Ovary (tissue), 9 donors: ENCODE measurements around the gene SSC5D. TPM values are rescaled to one million over a fixed set of nuclear protein-coding genes. Genes with fewer than 3 reads are reported as not detected.

Source experiments
- DNase-seq, 5 donors: peaks; one replicate each; pipeline ENCODE4 v3.0.0-alpha.2; 2019 to 2020
- H3K27ac ChIP-seq, 2 donors: fragments of 200-600 bp; one replicate each; pipeline versions ENCODE4 v1.5.1 to v1.8.0; 2019 to 2022
- H3K27me3 ChIP-seq: fragments of 200-600 bp; one replicate; pipeline ENCODE4 v1.8.0; 2022
- H3K36me3 ChIP-seq: fragments of 200-600 bp; sonication (generic); one replicate; pipeline ENCODE4 v1.5.1; 2019
- H3K4me1 ChIP-seq: one replicate; pipeline ENCODE4 v1.8.1; 2013; ENCODE audit warnings: mild to moderate bottlenecking, moderate library complexity; ENCODE audit not compliant: insufficient read depth
- H3K4me3 ChIP-seq: fragments of 200-600 bp; sonication (generic); one replicate; pipeline ENCODE4 v1.5.1; 2017
- H3K9me3 ChIP-seq, 2 donors: fragments of 200-600 bp in 1 of 2; sonication (generic) in 1 of 2; one replicate each; pipeline versions ENCODE4 v1.5.1 to v1.8.1; 2013 to 2019; ENCODE audit warnings: mild to moderate bottlenecking in 1 of 2, moderate library complexity in 1 of 2
- EP300 ChIP-seq: sonication (generic); formaldehyde crosslinking; IDR thresholded peaks from one replicate; pipeline ENCODE4 v1.6.1; 2017; ENCODE audit warnings: antibody characterized with exemption
- POLR2A ChIP-seq: fragments of 450-650 bp; IDR thresholded peaks from one replicate; pipeline ENCODE4 v1.6.1; 2017; ENCODE audit warnings: antibody characterized with exemption, mild to moderate bottlenecking, moderate library complexity
- WGBS, 3 donors: extraction: QIAGEN DNeasy Blood & Tissue Kit in 1 of 3; methylation state at CpG; one replicate each; pipeline versions ENCODE4 v1.1.5 to v1.1.7; 2013 to 2017; 5-methylcytosine and 5-hydroxymethylcytosine counted together
- intact Hi-C, 4 donors: fragments of 100-400 bp; cut with DNase I; formaldehyde crosslinking; loops; one replicate each; pipeline versions ENCODE4 v1.11.0 to v1.15.1; 2022 to 2023
- polyA plus RNA-seq, 2 donors: library from polyadenylated mRNA; stranded (reverse); fragments of 200-250 nt in 1 of 2; fragments of 350-450 nt in 1 of 2; fragmentation: Illumina TruSeq in 1 of 2; extraction: RNeasy Lipid Tissue Mini Kit (QIAGEN cat#74804) in 1 of 2; gene quantifications; one replicate each; pipeline ENCODE4 v1.2.3, GENCODE V29; 2013 to 2014
- total RNA-seq, 7 donors: library from RNA; depleted of rRNA in 2 of 7; stranded (reverse); fragments of >200 nt in 2 of 7; fragmentation: NEBNext Ultra II Directional in 3 of 7; extraction: Animal tissue kit (Norgen Biotek cat#: 25700) in 3 of 7; gene quantifications; one replicate each; pipeline versions ENCODE4 v1.1.0 to v1.2.4, GENCODE V29; 2016 to 2023
- TF ChIP-seq, protein P1 (sequence below), 3 donors: fragments of 450-650 bp in 2 of 3; fragments of 200-600 bp in 1 of 3; IDR thresholded peaks; one replicate each; pipeline versions ENCODE4 v1.5.1 to v1.8.0; 2016 to 2022; ENCODE audit warnings: antibody characterized with exemption in 3 of 3, mild to moderate bottlenecking in 1 of 3
- donor health status: DM: no; HTN: no; CAD: no; lungs with moderate emphysema.
- donor health status: DM: no; HTN: no; CAD: no.
- donor health status: Bipolar disorder and iron deficiency.
- donor health status: DM: yes; HTN: yes; CAD: no.
- donor health status: DM: no; HTN: no; CAD: no.
- donor health status: DM: yes; HTN: yes; CAD: no.

Gene SSC5D
- total and polyA plus RNA-seq, 9 donors: 5.7 to 29.7 (median 12.4) TPM

DNA sequence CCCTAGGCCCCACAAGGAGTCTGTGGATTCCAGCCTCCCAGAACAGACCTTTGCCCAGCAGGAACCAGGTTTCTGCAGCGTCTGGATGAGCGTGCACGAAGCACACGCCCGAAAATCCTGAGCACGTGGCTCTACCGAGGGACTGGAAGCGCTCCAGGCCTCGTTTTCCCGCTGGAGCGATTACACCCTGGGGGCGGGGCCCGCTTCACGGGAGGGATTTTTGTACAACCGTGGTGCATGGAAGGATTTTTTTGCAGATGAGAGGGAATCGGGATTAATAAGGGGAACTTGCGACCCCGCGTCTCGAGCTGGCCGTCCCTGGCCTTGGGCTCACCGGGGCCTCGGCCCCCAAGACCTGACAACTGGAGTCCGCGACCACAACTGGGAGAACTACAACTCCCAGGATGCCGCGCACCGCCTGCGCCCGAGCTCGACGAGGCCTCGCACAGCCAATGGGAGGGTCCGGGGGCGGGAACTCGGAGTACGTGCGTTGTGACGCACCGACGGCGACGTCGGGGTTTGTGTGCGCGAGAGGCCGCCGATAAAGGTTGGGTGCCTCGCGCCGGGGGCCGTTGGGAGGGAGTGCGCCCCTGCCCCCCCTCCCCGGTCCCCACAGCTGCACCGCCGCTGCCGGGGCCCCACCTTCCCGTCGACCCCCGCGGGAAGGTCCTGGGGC is 12.0 kb upstream of the SSC5D start, which contains the start of gene ZNF628:
Gene ZNF628, plus strand, starts transcription at position 518 of the 676 bp plus-strand sequence. CDS start 3,294 bp downstream, outside the sequence.
- Histone ChIP-seq H3K27ac (peak within 1 kb of the TSS; percentile 92 to 98), H3K27me3 (no peaks in the 10 kb centered on the region), H3K4me3 (peak within 1 kb of the TSS; percentile 75), H3K4me1 (peaks cover 6% of the 10 kb centered on the region), H3K9me3 (no peaks in the 10 kb centered on the region), H3K36me3 (no peaks in the 10 kb centered on the region)
- DNase-seq: peak; percentile 99
- intact Hi-C loops: no loop called here
- WGBS, 3 donors: 0 to 1% (median 0%) methylated on average over 24 to 61 of the region's 61 CpGs
- no peak for TF ChIP-seq EP300
- TF ChIP-seq, protein P1, sequence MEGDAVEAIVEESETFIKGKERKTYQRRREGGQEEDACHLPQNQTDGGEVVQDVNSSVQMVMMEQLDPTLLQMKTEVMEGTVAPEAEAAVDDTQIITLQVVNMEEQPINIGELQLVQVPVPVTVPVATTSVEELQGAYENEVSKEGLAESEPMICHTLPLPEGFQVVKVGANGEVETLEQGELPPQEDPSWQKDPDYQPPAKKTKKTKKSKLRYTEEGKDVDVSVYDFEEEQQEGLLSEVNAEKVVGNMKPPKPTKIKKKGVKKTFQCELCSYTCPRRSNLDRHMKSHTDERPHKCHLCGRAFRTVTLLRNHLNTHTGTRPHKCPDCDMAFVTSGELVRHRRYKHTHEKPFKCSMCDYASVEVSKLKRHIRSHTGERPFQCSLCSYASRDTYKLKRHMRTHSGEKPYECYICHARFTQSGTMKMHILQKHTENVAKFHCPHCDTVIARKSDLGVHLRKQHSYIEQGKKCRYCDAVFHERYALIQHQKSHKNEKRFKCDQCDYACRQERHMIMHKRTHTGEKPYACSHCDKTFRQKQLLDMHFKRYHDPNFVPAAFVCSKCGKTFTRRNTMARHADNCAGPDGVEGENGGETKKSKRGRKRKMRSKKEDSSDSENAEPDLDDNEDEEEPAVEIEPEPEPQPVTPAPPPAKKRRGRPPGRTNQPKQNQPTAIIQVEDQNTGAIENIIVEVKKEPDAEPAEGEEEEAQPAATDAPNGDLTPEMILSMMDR (IDR thresholded peaks at IDR 0.05): no peak
- peak; percentile 69 for TF ChIP-seq POLR2A

DNA sequence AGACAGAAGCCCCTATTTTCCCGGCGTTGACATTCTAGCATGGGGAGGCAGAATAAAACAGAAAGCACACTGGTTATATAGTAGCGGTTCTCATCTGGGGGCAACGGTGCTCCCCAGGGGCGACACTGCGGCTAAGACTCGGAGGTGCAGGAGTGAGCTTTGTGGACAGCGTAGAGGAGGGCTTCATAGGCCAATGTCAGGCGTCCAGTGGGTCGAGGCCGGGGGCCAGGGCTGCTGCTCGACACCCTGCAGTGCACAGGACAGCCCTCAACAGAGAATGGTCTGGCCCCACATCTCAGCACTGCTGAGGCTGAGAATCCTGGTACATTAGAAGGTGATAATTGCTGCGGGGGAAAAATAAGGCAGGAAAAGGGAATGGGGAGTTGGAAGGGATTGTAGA is 10.3 kb upstream of the SSC5D start:
- intact Hi-C loops: no loop called here
- TF ChIP-seq, protein P1 (IDR thresholded peaks at IDR 0.05): no peak
- TF ChIP-seq POLR2A (no peak), EP300 (no peak)
- Histone ChIP-seq H3K4me1 (peaks cover 6% of the 10 kb centered on the region), H3K27me3 (no peaks in the 10 kb centered on the region), H3K4me3 (no peak overlapping the region), H3K27ac (no peak overlapping the region), H3K9me3 (no peaks in the 10 kb centered on the region), H3K36me3 (no peaks in the 10 kb centered on the region)
- DNase-seq: no peak
- 80 to 83% (median 82%) methylated on average over 13 of the region's 13 CpGs for WGBS, 3 donors

DNA sequence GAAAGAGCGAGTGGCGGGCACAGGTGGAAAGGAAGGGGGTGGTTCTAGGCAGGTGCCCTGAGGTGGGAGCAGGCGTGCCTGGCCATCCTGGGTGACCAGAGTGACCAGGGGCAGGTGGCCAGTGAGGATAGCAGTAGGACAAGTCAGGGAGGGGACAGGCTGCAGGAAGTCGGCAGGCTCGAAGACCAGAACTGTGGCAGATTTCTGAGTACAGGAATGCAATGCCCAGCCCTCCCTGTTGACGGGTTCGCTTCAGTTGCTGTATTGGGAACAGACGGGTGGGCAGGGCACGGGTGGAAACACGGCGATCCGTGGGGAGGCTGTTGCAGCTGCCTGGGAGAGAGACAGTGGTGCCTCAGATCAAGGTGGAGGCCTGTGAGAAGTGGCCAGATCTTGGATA is 9.9 kb upstream of the SSC5D start:
- 84 to 87% (median 84%) methylated on average over 12 of the region's 12 CpGs for WGBS, 3 donors
- TF ChIP-seq EP300 (no peak), POLR2A (no peak)
- TF ChIP-seq, protein P1 (IDR thresholded peaks at IDR 0.05): no peak

DNA sequence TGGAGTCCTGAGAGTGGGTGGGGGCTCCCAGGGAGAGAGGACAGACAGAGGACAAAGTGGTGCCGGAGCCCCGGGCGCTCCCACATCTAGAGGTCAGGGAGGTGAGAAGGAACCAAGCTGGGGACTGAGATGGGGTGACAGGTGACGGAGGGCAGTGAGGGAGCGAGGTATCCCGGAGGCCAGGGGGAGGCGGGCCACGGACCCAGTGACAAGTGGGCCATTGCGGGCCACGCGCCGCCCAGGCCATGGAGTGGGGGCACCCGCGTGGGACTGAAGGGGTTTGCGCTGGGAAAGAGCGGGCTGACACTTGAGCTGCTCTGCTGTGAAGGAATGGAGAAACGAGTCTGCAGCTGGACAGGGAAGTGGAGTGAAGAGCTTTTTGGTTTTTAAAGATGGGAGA is 9.2 kb upstream of the SSC5D start:
- Histone ChIP-seq H3K27me3 (no peaks in the 10 kb centered on the region), H3K27ac (no peak overlapping the region), H3K4me3 (no peak overlapping the region), H3K36me3 (no peaks in the 10 kb centered on the region), H3K4me1 (peaks cover 6% of the 10 kb centered on the region), H3K9me3 (no peaks in the 10 kb centered on the region)
- intact Hi-C loops: no loop called here
- TF ChIP-seq, protein P1 (IDR thresholded peaks at IDR 0.05): no peak
- TF ChIP-seq POLR2A (no peak), EP300 (no peak)
- peak in 1 of 5 donors; percentile 38 for DNase-seq
- WGBS, 3 donors: 79 to 84% (median 82%) methylated on average over 17 of the region's 17 CpGs

More for the DNA sequence above, 9.9 kb upstream of the SSC5D start:
- intact Hi-C loops: no loop called here
- H3K27me3 ChIP-seq: no peaks in the 10 kb centered on the region
- H3K4me1 ChIP-seq: peaks cover 6% of the 10 kb centered on the region
- no peaks in the 10 kb centered on the region for H3K36me3 ChIP-seq
- H3K4me3 ChIP-seq: no peak overlapping the region
- H3K27ac ChIP-seq: no peak overlapping the region
- DNase-seq: peak in 1 of 5 donors; percentile 38
- no peaks in the 10 kb centered on the region for H3K9me3 ChIP-seq
